ENCODE results near the gene SMC6.

GRCh38 chr2:17626986-17627385 is 126.6 kb downstream of the SMC6 start:
- TF ChIP-seq CTCF (IDR thresholded peaks at IDR 0.05), result no peak
- TF ChIP-seq POLR2A (IDR thresholded peaks at IDR 0.05), result no peak
